HG03095 (cell line): ENCODE results near the gene KISS1R.
"Not testable (repeated sequence)": the region's sequence is repeated elsewhere in the genome, so short reads cannot be mapped to it uniquely, and the experiment has no call there.

Source experiments
- ATAC-seq: cut with Tn5 transposase; IDR thresholded peaks from one replicate; pipeline ENCODE4 v1.9.1; 2021; ENCODE audit warnings: moderate library complexity; ENCODE audit not compliant: unreplicated experiment

Gene KISS1R

GRCh38 chr19:917323-918151 is at the start of gene KISS1R:
TSS of gene KISS1R (plus strand) at chr19:917333. CDS start at chr19:917503, 170 bp downstream.
- no peak for ATAC-seq

DNA sequence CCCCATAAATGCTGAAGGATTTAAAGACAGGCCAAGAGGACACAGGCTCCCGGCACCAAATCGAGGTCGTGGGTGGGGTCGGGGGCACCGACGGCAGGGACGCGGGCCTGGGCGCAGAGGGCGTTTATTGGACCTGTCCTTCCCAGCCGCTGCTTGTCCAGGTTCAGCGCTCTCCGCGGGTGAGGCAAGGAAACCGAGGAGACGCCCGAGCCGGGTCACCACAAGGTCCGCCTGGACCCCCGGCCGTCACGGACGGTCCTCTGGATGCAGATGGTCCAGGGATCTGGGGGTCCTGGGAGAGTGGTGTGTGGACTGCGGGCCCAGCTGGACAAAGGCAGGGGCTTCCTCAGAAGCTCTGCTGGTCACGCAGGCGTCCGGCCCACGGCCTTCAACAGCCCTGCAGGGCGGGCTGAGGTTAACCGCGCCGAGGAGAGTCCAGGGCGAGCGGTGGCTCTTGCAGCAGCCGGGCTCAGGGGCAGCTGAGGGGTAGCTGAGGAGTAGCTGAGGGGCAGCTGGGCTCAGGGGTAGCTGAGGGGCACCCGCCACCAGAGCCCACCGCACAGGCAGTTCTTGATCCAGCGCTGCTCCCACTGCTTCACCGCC is 49.2 kb upstream of the KISS1R start:
- ATAC-seq = no peak

GRCh38 chr19:868458-869244 is 48.5 kb upstream of the KISS1R start:
- ATAC-seq = no peak

DNA sequence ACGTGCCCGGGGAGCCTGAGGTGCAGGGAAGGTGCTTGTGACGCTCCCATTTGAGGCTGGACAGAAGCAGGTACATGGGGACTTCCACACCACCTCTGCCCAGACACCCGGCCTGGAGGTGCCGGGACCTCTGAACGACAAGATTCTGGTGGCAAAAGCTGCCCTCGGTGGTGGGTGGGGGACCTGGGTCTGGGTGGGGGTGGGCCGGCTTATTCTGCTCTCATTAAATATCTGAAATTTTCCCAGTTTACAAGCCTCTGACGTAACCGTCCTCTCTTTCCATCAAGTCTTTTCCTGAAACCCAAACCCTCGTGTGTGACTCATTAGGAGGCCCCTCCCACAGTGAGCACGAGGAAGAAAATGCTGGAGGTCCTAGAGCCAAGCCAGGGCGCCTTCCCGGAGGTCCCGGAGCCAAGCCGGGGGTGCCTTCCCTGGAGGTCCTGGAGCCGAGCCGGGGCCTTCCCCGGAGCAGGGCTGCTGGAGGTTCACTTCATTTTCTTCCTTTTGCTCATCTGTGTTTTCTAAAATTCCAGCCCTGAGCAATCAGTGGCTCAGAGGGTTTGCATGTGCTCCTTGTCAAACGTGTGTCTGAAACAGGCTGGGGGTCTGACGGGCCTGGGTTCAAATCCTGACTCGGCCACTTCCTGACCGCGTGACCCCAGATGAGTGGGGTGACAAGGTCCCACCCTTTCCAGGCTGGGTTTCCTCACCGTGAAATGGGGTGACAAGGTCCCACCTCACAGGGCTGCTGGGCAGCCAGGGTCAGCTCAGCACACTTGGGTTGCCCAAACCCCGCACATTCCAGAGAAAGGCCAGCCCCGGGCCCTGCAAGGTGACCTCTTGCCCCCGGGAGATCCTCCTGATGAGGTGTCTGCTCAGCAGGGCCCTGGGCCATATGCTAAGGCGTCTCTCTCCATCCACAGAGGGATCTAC is 47.6 kb upstream of the KISS1R start:
- ATAC-seq = no peak

DNA sequence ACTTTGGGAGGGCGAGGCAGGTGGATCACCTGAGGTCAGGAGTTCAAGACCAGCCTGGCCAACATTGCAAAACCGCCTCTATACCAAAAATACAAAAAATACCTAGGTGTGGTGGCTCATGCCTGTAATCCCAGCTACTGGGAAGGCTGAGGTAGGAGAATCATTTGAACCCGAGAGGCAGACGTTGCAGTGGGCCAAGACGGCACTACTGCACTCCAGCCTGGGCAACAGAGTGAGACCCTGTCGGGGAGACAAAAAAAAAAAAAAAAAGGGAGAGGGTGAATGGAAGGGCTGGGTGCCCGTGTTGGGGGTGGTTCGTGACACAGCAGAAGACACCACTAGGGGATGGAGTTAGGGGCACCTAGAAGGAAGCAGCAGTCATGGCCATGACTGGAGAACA is 46.8 kb upstream of the KISS1R start:
- no peak for ATAC-seq

DNA sequence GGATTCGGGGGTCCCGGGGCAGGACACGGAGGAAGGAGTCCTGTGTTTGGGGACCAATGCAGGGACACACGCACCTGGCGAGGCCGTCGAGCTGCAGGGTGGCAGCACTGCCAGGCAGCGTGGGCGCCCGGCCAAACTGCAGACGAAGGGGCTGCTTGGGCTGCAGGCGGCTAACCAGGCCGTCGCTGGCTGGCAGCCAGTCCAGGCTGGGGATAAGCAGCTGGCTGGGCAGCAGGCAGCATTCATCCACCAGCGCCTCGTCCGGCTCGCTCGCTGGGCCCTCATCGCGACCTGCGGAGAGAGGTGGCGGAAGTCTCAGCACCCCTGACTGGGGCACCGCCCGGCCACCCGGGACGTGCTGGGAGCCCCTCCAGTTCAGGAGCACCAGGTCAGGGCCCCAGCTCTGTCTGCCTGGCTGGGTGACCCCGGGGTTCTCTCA is 46.2 kb upstream of the KISS1R start:
- ATAC-seq = no peak

DNA sequence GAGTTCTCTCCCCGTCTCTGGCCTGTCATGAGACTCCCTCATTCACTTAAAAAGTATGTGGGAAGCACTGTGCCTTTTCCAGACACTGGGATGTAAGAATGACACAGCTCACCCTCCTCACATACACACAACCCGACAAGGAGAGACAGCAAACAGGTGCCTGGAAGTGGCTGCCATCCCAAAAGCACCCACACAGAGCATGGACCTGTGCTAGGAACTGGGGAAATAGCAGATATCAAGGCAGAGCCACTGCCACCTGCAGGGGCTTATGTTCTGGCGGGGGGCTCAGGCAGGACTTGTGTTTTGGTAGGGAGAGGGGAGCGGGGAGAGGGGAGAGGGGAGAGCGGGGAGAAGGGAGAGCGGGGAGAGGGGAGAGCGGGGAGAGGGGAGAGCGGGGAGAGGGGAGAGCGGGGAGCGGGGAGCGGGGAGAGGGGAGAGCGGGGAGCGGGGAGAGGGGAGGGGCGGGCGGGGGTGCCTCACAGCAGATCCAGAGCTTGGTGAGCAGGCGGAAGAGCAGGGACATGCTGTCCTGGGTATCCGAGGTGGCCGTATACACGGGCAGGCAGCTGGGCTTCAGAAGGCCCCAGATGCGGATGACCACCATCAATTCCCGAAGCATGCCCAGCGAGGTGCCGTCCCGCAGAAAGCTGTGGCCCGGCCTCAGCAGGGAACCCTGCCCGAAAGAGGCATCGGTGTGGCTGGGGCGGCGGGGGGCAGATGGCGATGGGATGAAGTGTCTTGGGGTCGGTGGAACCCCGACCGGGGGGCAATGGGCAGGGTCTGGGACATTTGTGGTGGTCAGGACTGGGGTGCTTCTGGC is 45.5 kb upstream of the KISS1R start:
- ATAC-seq = no peak

DNA sequence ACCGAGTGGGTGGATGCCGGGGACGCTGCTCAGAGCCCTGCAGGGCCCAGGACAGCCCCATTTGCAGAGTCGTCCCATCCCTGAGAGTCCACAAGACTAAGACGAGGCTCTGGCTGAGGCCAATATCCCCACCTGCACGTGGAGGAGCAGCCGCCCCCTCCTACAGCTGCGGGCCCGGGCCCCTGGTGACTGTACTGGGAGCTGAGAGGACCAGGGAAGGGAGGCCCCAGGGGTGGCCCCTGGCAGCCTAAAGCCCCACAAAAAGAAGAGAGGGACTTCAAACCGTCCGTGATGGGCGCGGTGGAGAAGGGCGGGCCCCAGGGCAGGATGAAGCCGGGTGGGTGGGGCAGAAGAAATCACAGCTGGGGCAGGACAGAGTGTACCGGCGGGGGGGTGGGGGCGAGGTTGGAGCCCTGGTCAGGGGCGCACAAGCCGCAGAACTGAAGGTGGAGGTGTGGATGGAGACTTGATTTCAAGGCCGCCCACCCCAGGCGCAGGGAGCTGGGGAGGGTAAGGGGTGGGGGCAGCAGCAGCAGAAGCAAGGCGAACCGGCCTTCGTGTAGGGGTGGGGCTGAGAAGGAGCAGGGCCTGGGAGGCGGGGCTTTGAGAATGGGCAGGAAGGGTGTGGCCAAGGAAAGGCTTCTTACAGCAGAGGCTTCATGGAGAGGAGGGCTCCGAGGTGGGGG is 44.7 kb upstream of the KISS1R start:
- no peak for ATAC-seq

DNA sequence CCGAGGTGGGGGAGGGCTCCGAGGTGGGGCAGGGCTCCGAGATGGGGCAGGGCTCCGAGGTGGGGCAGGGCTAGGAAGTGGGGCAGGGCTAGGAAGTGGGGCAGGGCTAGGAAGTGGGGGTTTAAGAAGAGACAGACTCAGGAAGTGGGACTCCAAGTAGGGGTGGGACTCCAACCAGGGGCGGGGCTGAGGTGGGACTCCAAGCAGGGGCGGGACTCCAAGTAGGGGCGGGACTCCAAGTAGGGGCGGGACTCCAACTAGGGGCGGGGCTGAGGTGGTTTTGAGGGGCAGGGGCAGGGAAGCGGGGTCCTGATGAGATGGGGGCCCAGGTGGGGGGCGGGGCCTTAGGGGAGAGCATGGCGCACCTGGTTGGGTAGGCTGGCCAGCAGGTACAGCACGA is 44.0 kb upstream of the KISS1R start:
- no peak for ATAC-seq

DNA sequence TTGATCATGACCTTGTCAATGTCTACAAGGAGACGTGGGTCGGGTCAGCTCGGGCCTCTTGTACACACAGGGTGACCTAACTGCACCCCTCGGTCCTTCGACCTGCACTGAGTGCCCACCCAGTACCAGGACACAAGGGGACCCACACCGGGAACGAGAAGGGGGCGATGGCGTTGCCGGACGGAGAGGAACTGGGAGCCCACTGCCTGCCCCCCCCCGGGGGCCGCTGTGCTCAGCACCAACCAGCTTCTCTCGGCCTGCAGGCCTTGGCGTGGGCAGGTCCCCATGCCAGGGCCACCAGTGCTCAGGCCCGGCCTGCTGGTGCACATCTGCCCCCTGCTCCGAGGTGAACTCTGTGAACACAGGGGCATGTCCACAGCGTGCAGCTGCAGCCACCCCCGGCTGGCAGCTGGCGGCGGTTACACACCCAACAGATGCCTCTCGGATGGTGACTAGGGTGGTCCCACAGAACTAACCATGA is 43.5 kb upstream of the KISS1R start:
- ATAC-seq = no peak

- ATAC-seq = no peak
These were observed 41.8 kb upstream of the KISS1R start for GRCh38 chr19:875265-875879.

- ATAC-seq = no peak
These were observed 41.0 kb upstream of the KISS1R start for GRCh38 chr19:876089-876488.

DNA sequence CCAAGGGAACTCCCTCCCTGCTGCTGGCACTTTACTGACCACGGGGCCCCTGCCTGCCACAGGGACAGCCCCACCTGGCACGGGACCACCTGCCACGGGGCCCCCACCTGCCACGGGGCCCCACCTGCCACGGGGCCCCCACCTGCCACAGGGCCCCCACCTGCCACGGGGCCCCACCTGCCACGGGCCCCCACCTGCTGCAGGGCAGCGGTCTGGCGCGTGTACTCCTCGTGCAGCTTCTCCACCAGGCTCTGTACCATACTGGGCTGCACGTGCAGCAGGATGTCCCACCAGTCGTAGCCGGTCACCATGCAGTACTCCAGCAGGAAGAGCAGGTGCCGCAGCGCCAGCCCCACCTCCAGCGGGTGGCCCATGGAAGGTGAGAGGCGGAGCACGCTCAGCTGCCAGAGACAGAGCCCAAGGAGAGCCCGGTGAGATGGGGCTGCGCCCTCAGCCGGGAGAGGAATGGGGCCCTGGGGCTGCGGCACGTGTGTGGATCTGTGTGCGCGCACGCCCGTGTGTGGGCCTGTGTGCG is 40.3 kb upstream of the KISS1R start:
- no peak for ATAC-seq

- ATAC-seq = not testable (repeated sequence)
These were observed 39.0 kb upstream of the KISS1R start for GRCh38 chr19:877992-878660.

GRCh38 chr19:878751-879561 is 38.2 kb upstream of the KISS1R start:
- not testable (repeated sequence) for ATAC-seq

DNA sequence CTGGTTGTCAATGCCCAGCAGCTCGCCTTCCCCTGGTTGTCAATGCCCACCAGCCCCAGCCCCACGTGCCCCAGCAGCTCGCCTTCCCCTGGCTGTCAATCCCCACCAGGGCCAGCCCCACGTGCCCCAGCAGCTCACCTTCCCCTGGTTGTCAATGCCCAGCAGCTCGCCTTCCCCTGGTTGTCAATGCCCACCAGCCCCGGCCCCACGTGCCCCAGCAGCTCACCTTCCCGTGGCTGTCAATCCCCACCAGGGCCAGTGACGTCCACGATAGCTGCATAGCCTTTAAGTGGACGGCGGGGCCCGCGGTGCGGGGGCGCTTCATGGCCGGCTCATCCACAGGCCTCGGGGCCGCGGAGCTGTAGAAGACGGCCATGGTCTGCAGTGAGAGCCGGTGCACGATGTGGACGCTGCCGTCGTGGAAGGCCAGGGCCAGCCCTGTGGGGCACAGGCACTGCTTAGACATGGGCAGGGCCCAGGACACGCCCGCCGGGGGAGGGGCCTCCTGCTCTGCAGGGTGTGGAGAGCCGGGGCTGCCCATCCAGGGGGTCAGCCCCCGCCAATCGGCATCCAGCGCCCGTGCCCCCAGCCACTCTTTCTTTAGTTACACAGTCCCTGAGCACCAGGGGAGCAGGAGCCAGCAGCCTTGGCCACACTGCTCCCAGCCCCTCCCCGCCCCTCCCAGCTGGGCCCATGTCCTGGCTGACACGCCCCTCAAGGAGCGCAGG is 37.3 kb upstream of the KISS1R start:
- no peak for ATAC-seq
